AG09309 (cell line): Measurements from ENCODE around the gene NPPB.

ENCODE experiments used
- DNase-seq: peaks from one replicate; pipeline ENCODE4 v3.0.0-alpha.2; 2010; ENCODE audit warnings: low read depth
- H3K4me3 ChIP-seq: 2 replicates; pipeline ENCODE4 v1.5.1; 2011; ENCODE audit warnings: mild to moderate bottlenecking, low read depth, low read length, moderate library complexity; ENCODE audit not compliant: control insufficient read depth
- TF ChIP-seq, protein P1 (sequence below): IDR thresholded peaks from 2 replicates; pipeline ENCODE4 v1.5.1; 2011; ENCODE audit warnings: mild to moderate bottlenecking, low read depth, low read length, inconsistent platforms; ENCODE audit not compliant: insufficient read depth, control insufficient read depth; ENCODE audit errors: missing control alignments

The NPPB gene

DNA sequence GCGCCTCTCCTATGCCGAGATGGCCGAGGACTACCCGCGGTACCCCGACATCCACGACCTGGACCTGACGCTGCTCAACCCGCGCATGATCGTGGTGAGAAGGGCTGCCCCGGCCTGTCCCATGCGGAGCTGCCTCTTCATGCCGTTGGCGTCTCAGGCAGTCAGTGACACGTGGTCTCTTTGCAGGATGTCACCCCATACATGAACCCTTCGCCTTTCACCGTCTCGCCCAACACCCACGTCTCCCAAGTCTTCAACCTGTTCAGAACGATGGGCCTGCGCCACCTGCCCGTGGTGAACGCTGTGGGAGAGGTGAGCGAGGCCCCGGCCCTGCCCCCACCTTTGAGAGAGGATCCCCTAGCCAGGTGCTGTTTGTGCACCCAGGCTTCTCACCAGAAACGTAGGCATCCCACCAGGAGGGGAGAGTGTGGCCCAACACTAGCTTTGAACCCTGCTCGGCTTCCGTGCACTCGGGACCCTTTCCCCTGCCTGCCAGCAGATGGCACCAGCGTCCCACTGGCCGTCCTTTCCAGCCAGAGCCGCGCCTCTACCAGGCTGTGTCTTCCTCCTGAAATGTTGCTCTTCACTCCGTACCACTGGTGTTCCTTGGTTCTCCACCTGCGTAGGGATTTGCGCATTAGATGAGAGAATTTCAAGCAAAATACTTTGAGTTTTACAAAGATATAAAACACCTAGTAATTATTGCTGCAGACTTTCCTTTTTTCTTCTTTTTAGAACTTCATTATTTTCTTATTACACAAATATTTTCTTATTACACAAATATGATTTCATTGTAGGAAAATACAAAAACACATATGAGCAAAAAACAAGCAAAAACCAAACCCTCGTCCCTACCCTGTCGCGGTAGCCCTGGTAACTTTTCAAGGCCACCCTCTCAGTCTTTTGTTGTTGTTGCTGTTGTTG is 20.1 kb downstream of the NPPB start:
- TF ChIP-seq, protein P1, sequence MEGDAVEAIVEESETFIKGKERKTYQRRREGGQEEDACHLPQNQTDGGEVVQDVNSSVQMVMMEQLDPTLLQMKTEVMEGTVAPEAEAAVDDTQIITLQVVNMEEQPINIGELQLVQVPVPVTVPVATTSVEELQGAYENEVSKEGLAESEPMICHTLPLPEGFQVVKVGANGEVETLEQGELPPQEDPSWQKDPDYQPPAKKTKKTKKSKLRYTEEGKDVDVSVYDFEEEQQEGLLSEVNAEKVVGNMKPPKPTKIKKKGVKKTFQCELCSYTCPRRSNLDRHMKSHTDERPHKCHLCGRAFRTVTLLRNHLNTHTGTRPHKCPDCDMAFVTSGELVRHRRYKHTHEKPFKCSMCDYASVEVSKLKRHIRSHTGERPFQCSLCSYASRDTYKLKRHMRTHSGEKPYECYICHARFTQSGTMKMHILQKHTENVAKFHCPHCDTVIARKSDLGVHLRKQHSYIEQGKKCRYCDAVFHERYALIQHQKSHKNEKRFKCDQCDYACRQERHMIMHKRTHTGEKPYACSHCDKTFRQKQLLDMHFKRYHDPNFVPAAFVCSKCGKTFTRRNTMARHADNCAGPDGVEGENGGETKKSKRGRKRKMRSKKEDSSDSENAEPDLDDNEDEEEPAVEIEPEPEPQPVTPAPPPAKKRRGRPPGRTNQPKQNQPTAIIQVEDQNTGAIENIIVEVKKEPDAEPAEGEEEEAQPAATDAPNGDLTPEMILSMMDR = peak; percentile 99
- H3K4me3 ChIP-seq = no peak overlapping the region
- DNase-seq = no peak

DNA sequence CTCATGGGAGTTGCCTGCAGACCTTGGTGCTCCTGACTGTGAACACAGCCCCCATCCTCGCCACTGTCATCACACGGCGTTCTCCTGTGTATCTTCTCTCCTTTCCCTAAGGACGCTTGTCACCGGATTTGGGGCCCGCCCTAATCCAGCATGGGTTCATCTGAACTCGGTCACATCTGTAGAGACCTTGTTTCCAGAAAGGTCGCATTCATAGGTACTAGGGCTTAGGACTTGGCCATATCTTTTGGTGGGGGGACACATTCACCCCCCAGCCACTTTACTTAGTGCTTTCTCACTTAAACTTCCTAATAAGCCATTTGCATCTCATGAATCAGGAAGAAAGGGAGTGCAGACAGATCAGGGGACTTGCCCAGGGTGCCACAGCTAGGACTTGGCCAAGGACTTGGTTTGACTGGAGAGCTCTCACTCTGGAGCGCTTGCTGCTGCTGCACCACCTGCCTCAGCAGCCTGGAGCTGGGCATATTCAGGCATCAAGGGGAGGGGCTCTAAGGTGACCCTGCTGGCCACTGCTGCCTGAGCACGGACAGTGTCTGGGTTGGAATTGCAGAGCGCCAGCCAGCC is 20.9 kb downstream of the NPPB start:
- no peak overlapping the region for H3K4me3 ChIP-seq
- TF ChIP-seq, protein P1 = no peak
- DNase-seq = no peak

DNA sequence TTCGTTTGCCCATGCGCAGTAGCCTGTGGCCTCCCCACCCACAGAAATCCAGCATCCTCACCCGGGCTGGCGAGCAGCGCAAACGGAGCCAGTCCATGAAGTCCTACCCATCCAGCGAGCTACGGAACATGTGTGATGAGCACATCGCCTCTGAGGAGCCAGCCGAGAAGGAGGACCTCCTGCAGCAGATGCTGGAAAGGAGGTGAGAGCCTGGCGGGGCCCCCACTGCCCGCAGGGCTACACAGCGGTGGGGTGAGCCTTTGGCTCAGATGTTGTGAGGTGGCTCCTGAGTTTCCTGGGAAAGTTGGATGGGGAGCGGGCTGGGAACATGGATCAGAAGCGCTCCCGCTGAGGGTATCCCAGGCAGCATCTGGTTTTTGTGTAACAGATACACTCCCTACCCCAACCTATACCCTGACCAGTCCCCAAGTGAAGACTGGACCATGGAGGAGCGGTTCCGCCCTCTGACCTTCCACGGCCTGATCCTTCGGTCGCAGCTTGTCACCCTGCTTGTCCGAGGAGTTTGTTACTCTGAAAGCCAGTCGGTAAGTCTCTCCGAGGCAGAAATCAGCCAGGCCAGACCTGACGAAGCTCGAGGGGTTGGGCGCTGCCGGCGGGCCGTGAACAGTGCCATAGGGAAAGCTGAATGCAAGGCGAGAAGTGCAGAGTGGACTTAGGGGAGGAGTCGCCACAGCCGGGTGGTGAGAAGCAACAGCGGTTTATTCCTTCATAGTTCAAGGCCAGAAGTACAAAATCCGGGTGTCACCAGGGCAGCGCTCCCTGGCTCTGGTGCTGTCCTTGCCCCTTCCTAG is 21.6 kb downstream of the NPPB start:
- no peak overlapping the region for H3K4me3 ChIP-seq
- TF ChIP-seq, protein P1 = no peak
- no peak for DNase-seq

DNA sequence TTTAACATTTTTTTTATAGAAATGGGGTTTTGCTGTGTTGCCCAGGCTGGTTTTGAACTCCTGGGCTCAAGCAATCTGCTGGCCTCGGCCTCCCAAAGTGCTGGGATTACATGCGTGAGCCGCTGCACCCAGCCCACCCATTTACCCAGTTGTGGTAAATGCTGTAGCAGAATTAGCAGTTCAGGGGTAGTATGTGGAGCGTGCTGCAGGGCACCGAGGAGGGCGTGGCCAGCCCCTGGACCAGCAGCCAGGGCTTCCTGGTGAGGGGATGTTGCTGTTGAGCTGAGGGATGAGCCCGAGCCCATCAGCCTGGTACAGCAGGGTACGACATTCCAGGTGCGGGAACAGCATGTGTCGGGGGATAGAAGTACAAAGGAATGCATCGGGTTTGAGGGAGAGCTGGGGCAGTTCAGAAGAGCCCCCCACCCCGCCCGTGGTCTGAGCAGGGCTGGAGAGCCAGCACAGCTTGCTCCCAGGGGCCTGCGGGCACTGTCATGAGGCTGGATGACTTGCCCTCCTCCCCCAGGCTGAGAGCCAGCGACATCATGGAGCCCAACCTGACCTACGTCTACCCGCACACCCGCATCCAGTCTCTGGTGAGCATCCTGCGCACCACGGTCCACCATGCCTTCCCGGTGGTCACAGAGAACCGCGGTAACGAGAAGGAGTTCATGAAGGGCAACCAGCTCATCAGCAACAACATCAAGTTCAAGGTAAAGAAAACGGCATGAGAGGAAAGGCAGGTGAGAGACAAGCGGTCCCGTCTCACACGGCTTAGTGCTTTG is 23.1 kb downstream of the NPPB start:
- no peak for DNase-seq
- TF ChIP-seq, protein P1 = no peak
- no peak overlapping the region for H3K4me3 ChIP-seq

DNA sequence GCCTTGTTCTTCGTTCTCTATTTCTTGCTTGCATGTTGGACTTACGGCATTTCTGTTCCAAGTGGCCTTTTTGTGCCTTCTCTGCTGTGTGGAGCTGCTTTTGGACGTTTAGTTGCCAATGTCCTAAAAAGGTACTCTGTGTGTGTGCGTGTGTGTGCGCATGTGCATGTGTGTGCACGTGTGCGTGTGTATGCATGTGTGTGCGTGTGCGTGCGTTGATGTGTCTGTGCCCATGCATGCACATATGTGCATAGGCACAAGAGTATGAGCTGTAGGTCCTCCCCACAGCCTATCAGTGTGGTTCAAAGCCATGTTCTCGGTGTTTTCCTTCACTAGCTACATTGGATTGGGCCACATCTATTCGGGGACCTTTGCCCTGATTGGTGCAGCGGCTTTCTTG is 24.8 kb downstream of the NPPB start:
- DNase-seq = no peak
- TF ChIP-seq, protein P1 = no peak
- no peak overlapping the region for H3K4me3 ChIP-seq

DNA sequence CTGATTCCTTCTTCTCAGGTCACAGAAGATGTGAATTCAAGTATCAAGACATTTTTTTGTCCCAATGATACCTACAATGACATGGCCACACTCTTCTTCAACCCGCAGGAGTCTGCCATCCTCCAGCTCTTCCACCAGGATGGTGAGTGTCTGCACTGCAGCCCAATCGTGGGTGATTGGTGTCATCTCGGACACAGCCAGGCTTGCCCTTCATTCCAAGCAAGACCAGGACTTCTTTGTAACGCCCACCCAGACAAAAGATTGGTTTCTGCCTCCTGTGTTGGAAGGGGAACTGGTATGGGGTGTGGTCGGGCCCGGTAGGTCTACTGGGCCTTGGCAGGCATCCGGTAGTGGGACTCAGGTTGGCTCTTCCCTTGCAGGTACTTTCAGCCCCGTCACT is 25.2 kb downstream of the NPPB start:
- H3K4me3 ChIP-seq = no peak overlapping the region
- TF ChIP-seq, protein P1 = no peak

More for the DNA sequence above, 25.2 kb downstream of the NPPB start:
- DNase-seq = no peak
